Keratinocyte (primary cell): ENCODE data around the gene TFF3. TPM values are rescaled to one million over a fixed set of nuclear protein-coding genes. Genes with fewer than 3 reads are reported as not detected.

ENCODE experiments used
- DNase-seq: peaks from one replicate; pipeline ENCODE4 v3.0.0-alpha.2; 2011; ENCODE audit warnings: low read depth, missing footprints, low spot score
- FAIRE-seq: peaks from 2 replicates; lab custom pipeline; 2011; peaks lifted over from hg19 to GRCh38; lab: Jason Lieb, UNC
- H2AFZ ChIP-seq: 2 replicates; pipeline ENCODE4 v1.6.0; 2012; ENCODE audit warnings: low read length, control low read depth, inconsistent platforms; ENCODE audit not compliant: control insufficient read depth
- H3K27ac ChIP-seq: 2 replicates; pipeline ENCODE4 v1.5.1; 2011; ENCODE audit warnings: low read length; ENCODE audit not compliant: control insufficient read depth, insufficient read depth
- H3K27me3 ChIP-seq: 3 replicates; pipeline ENCODE4 v1.6.0; 2011; ENCODE audit warnings: low read length; ENCODE audit not compliant: control insufficient read depth, insufficient read depth; ENCODE audit errors: extremely low read depth
- H3K36me3 ChIP-seq, 2 experiments: 2 replicates in 1 of 2; 3 replicates in 1 of 2; pipeline ENCODE4 v1.5.1; 2011; ENCODE audit warnings: low read length in 2 of 2, mild to moderate bottlenecking in 1 of 2; ENCODE audit not compliant: control insufficient read depth in 2 of 2, insufficient read depth in 2 of 2; ENCODE audit errors: extremely low read depth in 1 of 2
- H3K4me1 ChIP-seq: 3 replicates; pipeline ENCODE4 v1.5.1; 2011; ENCODE audit warnings: low read length; ENCODE audit not compliant: control insufficient read depth, insufficient read depth; ENCODE audit errors: extremely low read depth
- H3K4me2 ChIP-seq: 3 replicates; pipeline ENCODE4 v1.6.0; 2011; ENCODE audit warnings: low read depth, low read length; ENCODE audit not compliant: control insufficient read depth, insufficient read depth; ENCODE audit errors: extremely low read depth
- H3K4me3 ChIP-seq, 3 experiments: fragments of 200-600 bp in 1 of 3; sonication (generic) in 1 of 3; 2 replicates in 2 of 3; 3 replicates in 1 of 3; pipeline ENCODE4 v1.5.1; 2011 to 2016; ENCODE audit warnings: low read length in 3 of 3, mild to moderate bottlenecking in 3 of 3, control low read depth in 2 of 3, inconsistent platforms in 1 of 3, low read depth in 1 of 3, mixed read lengths in 1 of 3, mixed run types in 1 of 3, moderate library complexity in 1 of 3; ENCODE audit not compliant: control insufficient read depth in 2 of 3, insufficient read depth in 2 of 3; ENCODE audit errors: extremely low read depth in 1 of 3
- H3K79me2 ChIP-seq: 2 replicates; pipeline ENCODE4 v1.6.0; 2012; ENCODE audit warnings: low read length; ENCODE audit not compliant: control insufficient read depth, insufficient read depth
- H3K9ac ChIP-seq: 3 replicates; pipeline ENCODE4 v1.6.0; 2011; ENCODE audit warnings: low read length; ENCODE audit not compliant: control insufficient read depth, insufficient read depth; ENCODE audit errors: extremely low read depth
- H3K9me1 ChIP-seq: 3 replicates; pipeline ENCODE4 v1.6.0; 2011; ENCODE audit warnings: low read length; ENCODE audit not compliant: control insufficient read depth, insufficient read depth; ENCODE audit errors: extremely low read depth
- H3K9me3 ChIP-seq: 2 replicates; pipeline ENCODE4 v1.5.1; 2012; ENCODE audit warnings: low read depth, low read length; ENCODE audit not compliant: control insufficient read depth
- H4K20me1 ChIP-seq: 3 replicates; pipeline ENCODE4 v1.6.0; 2011; ENCODE audit warnings: low read length; ENCODE audit not compliant: control insufficient read depth, insufficient read depth; ENCODE audit errors: extremely low read depth
- EZH2 ChIP-seq: IDR thresholded peaks from one replicate; pipeline ENCODE4 v1.6.1; 2012; ENCODE audit warnings: inconsistent platforms, mild to moderate bottlenecking, low read length, moderate library complexity
- dilution Hi-C: fragments of 300-500 bp; cut with MboI; formaldehyde crosslinking; loops from one replicate; pipeline ENCODE4 v1.7.0; 2020; ENCODE audit warnings: low sequenced_read_pairs; ENCODE audit not compliant: extremely low pct_ligation_motif_present
- polyA plus RNA-seq, 5 experiments: library from polyadenylated mRNA; depleted of rRNA in 3 of 5; stranded (reverse) in 3 of 5; stranded (forward) in 1 of 5; unstranded in 1 of 5; fragments of >200 nt; gene quantifications; 1 replicate in 1 of 5; 2 replicates in 3 of 5; 3 replicates in 1 of 5; pipeline versions ENCODE4 v1.2.1 to v1.2.3, GENCODE V29; 2011 to 2012; ENCODE audit warnings: missing spikeins in 2 of 5, low read depth in 1 of 5, low replicate concordance in 1 of 5
- TF ChIP-seq, protein P1 (sequence below), 3 experiments: IDR thresholded peaks in 1 of 3; conservative IDR thresholded peaks in 1 of 3; optimal IDR thresholded peaks in 1 of 3; 2 replicates in 2 of 3; 3 replicates in 1 of 3; pipeline versions ENCODE3 to v1.5.1; 2011; ENCODE audit warnings: low read length in 3 of 3, mild to moderate bottlenecking in 3 of 3, moderate library complexity in 2 of 3, control low read depth in 1 of 3, inconsistent platforms in 1 of 3; ENCODE audit not compliant: insufficient read depth in 2 of 3; ENCODE audit errors: extremely low read depth in 1 of 3

The TFF3 gene
- polyA plus RNA-seq, 1 donor (not counting 4 experiments of a cell fraction or from before 2014, with no cell fraction given): not detected

DNA sequence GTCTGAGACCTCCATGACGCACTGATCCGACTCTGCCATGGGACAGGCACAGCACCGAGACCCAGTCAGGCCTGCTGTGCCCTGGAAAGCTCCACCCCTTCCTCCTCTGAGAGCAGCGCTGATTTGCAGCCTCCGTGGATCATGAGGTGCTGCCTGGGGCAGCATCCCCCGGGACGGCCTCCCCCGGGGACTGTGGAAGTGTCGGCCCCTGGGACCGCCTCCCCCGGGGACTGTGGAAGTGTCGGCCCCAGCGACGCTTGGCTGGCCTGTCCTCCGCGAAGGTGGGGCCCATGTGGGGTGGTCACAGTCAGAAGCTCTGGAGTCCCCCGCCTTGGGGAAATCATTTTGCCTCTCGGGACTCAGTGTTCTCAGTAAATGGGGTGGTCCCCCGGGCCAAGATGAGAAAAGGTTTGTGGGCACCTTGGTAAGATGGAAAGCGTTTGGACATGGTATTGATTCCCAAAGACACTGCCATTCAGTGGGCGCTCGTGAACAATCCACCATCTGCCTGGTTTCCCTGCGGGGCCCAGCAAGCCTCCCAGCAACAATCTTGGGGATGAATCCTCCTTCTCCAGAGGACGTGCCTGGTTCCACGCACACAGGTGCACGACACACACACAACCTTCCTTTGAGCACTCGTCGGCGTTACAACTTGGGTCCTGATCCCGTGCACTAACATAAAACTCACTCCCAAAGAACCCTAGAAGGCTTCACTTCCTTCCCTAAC lies 32.6 kb upstream of the TFF3 start:
- DNase-seq: no peak
- no peak for FAIRE-seq

DNA sequence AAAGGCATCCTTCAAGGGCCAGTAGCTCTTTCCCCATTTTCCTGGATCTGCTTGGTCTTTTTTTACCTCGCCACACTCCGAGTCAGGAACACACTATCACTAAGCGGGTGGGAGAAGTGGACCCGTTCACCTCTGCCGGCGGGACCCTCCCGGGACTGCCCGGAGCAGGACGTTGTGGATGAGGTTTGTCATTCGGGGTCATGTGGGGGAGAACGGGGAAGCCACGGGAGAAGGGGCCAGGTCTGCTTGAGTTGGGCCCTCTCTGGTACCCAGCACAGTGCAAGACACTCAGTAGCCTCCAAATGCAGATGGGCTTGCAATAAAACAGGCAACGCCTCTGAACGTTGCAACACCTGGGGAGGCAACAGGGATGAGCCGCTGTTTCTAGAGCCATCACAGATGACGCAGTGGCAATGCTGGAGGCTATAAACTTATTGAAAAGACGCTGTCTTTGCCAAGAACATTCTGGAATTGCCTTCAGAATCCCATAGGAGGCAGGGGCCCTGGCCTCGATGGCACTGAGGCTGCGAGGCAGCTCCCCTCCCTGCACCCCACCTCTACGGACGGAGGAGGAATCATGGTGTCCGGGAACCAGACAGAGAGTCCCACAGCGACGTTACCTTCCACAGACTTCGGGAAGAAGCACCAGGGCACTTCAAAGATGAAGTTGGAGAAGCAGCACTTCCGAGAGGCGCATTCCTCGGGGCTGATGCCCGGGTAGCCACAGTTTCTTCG lies 31.8 kb upstream of the TFF3 start:
- Histone ChIP-seq H4K20me1 (no peaks in the 10 kb centered on the region), H3K27me3 (no peaks in the 10 kb centered on the region), H3K4me3 (no peak overlapping the region), H3K9ac (no peak overlapping the region), H2AFZ (no peak overlapping the region), H3K27ac (no peak overlapping the region), H3K9me3 (no peaks in the 10 kb centered on the region), H3K4me2 (no peak overlapping the region), H3K4me1 (no peaks in the 10 kb centered on the region), H3K79me2 (no peaks in the 10 kb centered on the region), H3K9me1 (no peaks in the 10 kb centered on the region), H3K36me3 (no peaks in the 10 kb centered on the region)
- FAIRE-seq: no peak
- TF ChIP-seq EZH2: no peak
- TF ChIP-seq, protein P1, sequence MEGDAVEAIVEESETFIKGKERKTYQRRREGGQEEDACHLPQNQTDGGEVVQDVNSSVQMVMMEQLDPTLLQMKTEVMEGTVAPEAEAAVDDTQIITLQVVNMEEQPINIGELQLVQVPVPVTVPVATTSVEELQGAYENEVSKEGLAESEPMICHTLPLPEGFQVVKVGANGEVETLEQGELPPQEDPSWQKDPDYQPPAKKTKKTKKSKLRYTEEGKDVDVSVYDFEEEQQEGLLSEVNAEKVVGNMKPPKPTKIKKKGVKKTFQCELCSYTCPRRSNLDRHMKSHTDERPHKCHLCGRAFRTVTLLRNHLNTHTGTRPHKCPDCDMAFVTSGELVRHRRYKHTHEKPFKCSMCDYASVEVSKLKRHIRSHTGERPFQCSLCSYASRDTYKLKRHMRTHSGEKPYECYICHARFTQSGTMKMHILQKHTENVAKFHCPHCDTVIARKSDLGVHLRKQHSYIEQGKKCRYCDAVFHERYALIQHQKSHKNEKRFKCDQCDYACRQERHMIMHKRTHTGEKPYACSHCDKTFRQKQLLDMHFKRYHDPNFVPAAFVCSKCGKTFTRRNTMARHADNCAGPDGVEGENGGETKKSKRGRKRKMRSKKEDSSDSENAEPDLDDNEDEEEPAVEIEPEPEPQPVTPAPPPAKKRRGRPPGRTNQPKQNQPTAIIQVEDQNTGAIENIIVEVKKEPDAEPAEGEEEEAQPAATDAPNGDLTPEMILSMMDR (optimal IDR thresholded peaks at IDR 0.05 in 1 of 3, IDR thresholded peaks at IDR 0.05 in 1 of 3, conservative IDR thresholded peaks at IDR 0.05 in 1 of 3; ENCODE audit: extremely low read depth in 1 of 3, insufficient read depth in 2 of 3, low read length in 3 of 3): no peak
- dilution Hi-C loops: loop anchor here (10.0 kb wide), 1 partner anchor 78 kb away; no protein-coding TSS in a partner anchor
- no peak for DNase-seq

More for the DNA sequence above, 32.6 kb upstream of the TFF3 start:
- H3K9ac ChIP-seq: no peak overlapping the region
- no peaks in the 10 kb centered on the region for H3K36me3 ChIP-seq
- no peaks in the 10 kb centered on the region for H3K79me2 ChIP-seq
- dilution Hi-C loops: loop anchor here (10.0 kb wide), 1 partner anchor 77 kb away; no protein-coding TSS in a partner anchor
- TF ChIP-seq, protein P1 (optimal IDR thresholded peaks at IDR 0.05 in 1 of 3, IDR thresholded peaks at IDR 0.05 in 1 of 3, conservative IDR thresholded peaks at IDR 0.05 in 1 of 3; ENCODE audit: extremely low read depth in 1 of 3, insufficient read depth in 2 of 3, low read length in 3 of 3): no peak
- TF ChIP-seq EZH2: no peak
- no peaks in the 10 kb centered on the region for H3K9me3 ChIP-seq
- H3K9me1 ChIP-seq: no peaks in the 10 kb centered on the region
- no peak overlapping the region for H2AFZ ChIP-seq
- no peak overlapping the region for H3K4me2 ChIP-seq
- no peak overlapping the region for H3K4me3 ChIP-seq
- H4K20me1 ChIP-seq: no peaks in the 10 kb centered on the region
- H3K4me1 ChIP-seq: no peaks in the 10 kb centered on the region
- no peak overlapping the region for H3K27ac ChIP-seq
- H3K27me3 ChIP-seq: no peaks in the 10 kb centered on the region
